A673 (cell line): ENCODE results near the gene GPR68. TPM values are rescaled to one million over a fixed set of nuclear protein-coding genes. Genes with fewer than 3 reads are reported as not detected.

Experiments
- BruUV-seq: library from RNA; stranded (reverse); fragments of 400-500 nt; replicated peaks from 2 replicates; lab custom pipeline; 2021; lab: Mats Ljungman, UMichigan
- CTCF ChIA-PET: fragments of 300-600 bp; sonication (Branson Sonifier 250); formaldehyde crosslinking; loops from one replicate; lab custom pipeline; 2022; ENCODE audit warnings: antibody characterized with exemption; lab: Charles Lee
- POLR2A ChIA-PET: fragments of 300-600 bp; sonication (Branson Sonifier 250); formaldehyde crosslinking; loops from one replicate; lab custom pipeline; 2022; ENCODE audit warnings: antibody characterized with exemption; ENCODE audit not compliant: low non-redundant PET; lab: Charles Lee
- DNase-seq: peaks from one replicate; pipeline ENCODE4 v3.0.0-alpha.2; 2015; ENCODE audit warnings: low spot score
- H3K27ac ChIP-seq: fragments of 200-600 bp; sonication (generic); 2 replicates; pipeline ENCODE4 v1.5.1; 2016; ENCODE audit warnings: mixed run types, low read depth, mild to moderate bottlenecking, mixed read lengths, antibody characterized with exemption, low read length; ENCODE audit not compliant: poor library complexity, severe bottlenecking
- H3K27me3 ChIP-seq: fragments of 200-600 bp; sonication (generic); replicated peaks from 2 replicates; pipeline ENCODE4 v1.6.1; 2017; ENCODE audit warnings: mixed run types, low read depth, mild to moderate bottlenecking, mixed read lengths, antibody characterized with exemption, low read length; ENCODE audit not compliant: insufficient read depth, poor library complexity
- H3K36me3 ChIP-seq: fragments of 200-600 bp; sonication (generic); 2 replicates; pipeline ENCODE4 v1.6.1; 2016; ENCODE audit warnings: mixed run types, mild to moderate bottlenecking, mixed read lengths, antibody characterized with exemption, low read length; ENCODE audit not compliant: insufficient read depth, poor library complexity, severe bottlenecking
- H3K4me1 ChIP-seq: fragments of 200-600 bp; sonication (generic); 2 replicates; pipeline ENCODE4 v1.6.1; 2017; ENCODE audit warnings: mixed run types, mild to moderate bottlenecking, mixed read lengths, antibody characterized with exemption, low read length; ENCODE audit not compliant: insufficient read depth, poor library complexity, severe bottlenecking
- H3K4me3 ChIP-seq: fragments of 200-600 bp; sonication (generic); 2 replicates; pipeline ENCODE4 v1.5.1; 2016; ENCODE audit warnings: low read depth, mixed run types, mild to moderate bottlenecking, mixed read lengths, low read length; ENCODE audit not compliant: poor library complexity, severe bottlenecking
- H3K9me3 ChIP-seq: fragments of 200-600 bp; sonication (generic); 2 replicates; pipeline ENCODE4 v1.6.1; 2016; ENCODE audit warnings: mixed run types, low read depth, mild to moderate bottlenecking, mixed read lengths, antibody characterized with exemption, low read length; ENCODE audit not compliant: poor library complexity, severe bottlenecking
- CTCF ChIP-seq: fragments of 300-800, 200-600 bp; sonication (generic); conservative IDR thresholded peaks from 2 replicates; pipeline ENCODE4 v1.5.1; 2017; ENCODE audit warnings: low read depth, mild to moderate bottlenecking, antibody characterized with exemption, low read length, moderate library complexity, mixed read lengths
- EZH2 ChIP-seq: fragments of 200-600 bp; sonication (generic); IDR thresholded peaks from 2 replicates; pipeline ENCODE4 v1.6.1; 2017; ENCODE audit warnings: borderline replicate concordance, low read depth, mild to moderate bottlenecking, mixed read lengths, antibody characterized with exemption, low read length; ENCODE audit not compliant: poor library complexity, severe bottlenecking
- intact Hi-C: fragments of 100-400 bp; cut with micrococcal nuclease; formaldehyde crosslinking; loops from one replicate; pipeline ENCODE4 v1.10.0; 2022; ENCODE audit not compliant: unreplicated experiment
- total RNA-seq: library from RNA; stranded (reverse); gene quantifications from 2 replicates; pipeline ENCODE4 v1.2.3, GENCODE V29; 2021

GPR68 gene
- total RNA-seq, 1 experiment from 2014 or later: 0.30 TPM

GRCh38 chr14:91235841-91236240 is 8.7 kb downstream of the GPR68 start:
- H3K27me3 ChIP-seq: no peaks in the 10 kb centered on the region
- ChIA-PET CTCF (no interaction called here), POLR2A (no interaction called here)
- no peaks in the 10 kb centered on the region for H3K9me3 ChIP-seq
- intact Hi-C loops: no loop called here
- H3K36me3 ChIP-seq: no peaks in the 10 kb centered on the region
- no TSS peak for BruUV-seq
- no peaks in the 10 kb centered on the region for H3K4me1 ChIP-seq
- H3K4me3 ChIP-seq: no peak overlapping the region
- TF ChIP-seq CTCF: no peak
- TF ChIP-seq EZH2: no peak
- H3K27ac ChIP-seq: no peak overlapping the region
- no peak for DNase-seq

GRCh38 chr14:91234791-91235114 is 9.8 kb downstream of the GPR68 start:
- CTCF ChIA-PET: interaction anchor here (0.6 kb wide), 1 partner anchor 1000 kb away, joined by 3 read pairs; no protein-coding TSS in a partner anchor
- Histone ChIP-seq H3K36me3 (no peaks in the 10 kb centered on the region), H3K4me3 (no peak overlapping the region), H3K4me1 (no peaks in the 10 kb centered on the region), H3K27ac (no peak overlapping the region), H3K9me3 (no peaks in the 10 kb centered on the region), H3K27me3 (no peaks in the 10 kb centered on the region)
- POLR2A ChIA-PET: no interaction called here
- no peak for DNase-seq
- no peak for TF ChIP-seq EZH2
- no peak for TF ChIP-seq CTCF
- no TSS peak for BruUV-seq
- intact Hi-C loops: no loop called here

- intact Hi-C loops: no loop called here
- no peak for TF ChIP-seq CTCF
- TF ChIP-seq EZH2: no peak
- DNase-seq: no peak
- H3K9me3 ChIP-seq: no peaks in the 10 kb centered on the region
- CTCF ChIA-PET: interaction anchor here (0.6 kb wide), 1 partner anchor 1000 kb away, joined by 3 read pairs; no protein-coding TSS in a partner anchor
- H3K27ac ChIP-seq: no peak overlapping the region
- H3K27me3 ChIP-seq: no peaks in the 10 kb centered on the region
- no TSS peak for BruUV-seq
- POLR2A ChIA-PET: no interaction called here
- no peaks in the 10 kb centered on the region for H3K36me3 ChIP-seq
- H3K4me1 ChIP-seq: no peaks in the 10 kb centered on the region
- no peak overlapping the region for H3K4me3 ChIP-seq
These were observed 10.3 kb downstream of the GPR68 start for GRCh38 chr14:91233936-91234790.
